ENCODE data around the gene SEC63. TPM values are rescaled to one million over a fixed set of nuclear protein-coding genes. Genes with fewer than 3 reads are reported as not detected.
"Not testable (repeated sequence)": the region's sequence is repeated elsewhere in the genome, so short reads cannot be mapped to it uniquely, and the experiment has no call there.

The SEC63 gene
- polyA plus RNA-seq, 1 donor = 67.0 TPM

DNA sequence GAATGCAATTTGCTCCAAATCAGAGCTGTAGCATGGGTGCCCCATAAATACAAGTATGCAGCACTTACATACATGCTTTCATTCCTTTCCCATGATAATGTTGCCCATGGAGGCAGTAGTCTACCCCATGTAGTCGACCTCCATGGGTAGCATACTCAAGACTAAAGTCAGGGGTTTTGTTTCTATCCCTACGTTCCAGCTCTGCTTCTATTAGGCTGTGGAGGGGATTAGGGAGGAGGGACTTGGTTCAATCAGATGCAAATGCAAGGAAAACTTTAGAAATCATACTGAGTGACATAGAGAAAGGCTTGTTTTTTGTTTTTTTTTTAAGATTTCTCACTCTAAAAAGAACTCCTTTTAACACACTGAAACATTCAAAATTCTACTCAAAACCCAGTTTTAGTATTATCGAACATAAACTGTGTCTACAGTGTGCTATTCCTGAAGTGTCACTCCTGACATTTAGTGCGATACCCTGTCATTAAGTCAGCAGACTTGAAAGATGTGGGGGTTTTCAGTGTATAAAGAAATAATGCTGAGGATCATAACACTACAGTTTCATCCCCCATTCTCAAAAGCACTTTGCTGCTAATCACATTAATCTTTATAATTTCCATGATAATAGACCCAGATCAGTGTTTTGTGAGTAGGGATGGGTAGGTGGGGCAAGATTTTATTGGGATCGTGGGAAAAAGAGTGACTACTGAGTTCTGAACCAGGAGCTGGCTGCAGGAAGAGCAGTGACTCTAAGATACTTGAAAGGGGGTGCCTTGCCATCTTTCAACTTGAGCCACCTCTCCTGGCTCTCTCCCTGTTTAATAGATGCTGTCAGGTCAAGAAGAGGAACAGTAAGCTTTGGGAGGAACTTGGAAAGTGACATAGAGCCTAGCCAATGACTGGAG is 93.5 kb downstream of the SEC63 start:
- H3K4me3 ChIP-seq (ENCODE audit: low read length) = no peak overlapping the region
- 50% methylated on average over 2 of the region's 5 CpGs for WGBS (ENCODE audit: insufficient coverage, low lambda C conversion rate)
- H3K9me3 ChIP-seq (ENCODE audit: control insufficient read depth, low read depth, low read length) = peaks cover 3% of the 10 kb centered on the region
- H3K36me3 ChIP-seq (ENCODE audit: control insufficient read depth, insufficient read depth, low read length) = peaks cover 3% of the 10 kb centered on the region
- no peaks in the 10 kb centered on the region for H3K4me1 ChIP-seq (ENCODE audit: control insufficient read depth, insufficient read depth, low read length)
- no peak for DNase-seq
- no peaks in the 10 kb centered on the region for H3K27me3 ChIP-seq (ENCODE audit: control insufficient read depth, insufficient read depth, low read length)
- H3K27ac ChIP-seq (ENCODE audit: low read length) = no peak overlapping the region

DNA sequence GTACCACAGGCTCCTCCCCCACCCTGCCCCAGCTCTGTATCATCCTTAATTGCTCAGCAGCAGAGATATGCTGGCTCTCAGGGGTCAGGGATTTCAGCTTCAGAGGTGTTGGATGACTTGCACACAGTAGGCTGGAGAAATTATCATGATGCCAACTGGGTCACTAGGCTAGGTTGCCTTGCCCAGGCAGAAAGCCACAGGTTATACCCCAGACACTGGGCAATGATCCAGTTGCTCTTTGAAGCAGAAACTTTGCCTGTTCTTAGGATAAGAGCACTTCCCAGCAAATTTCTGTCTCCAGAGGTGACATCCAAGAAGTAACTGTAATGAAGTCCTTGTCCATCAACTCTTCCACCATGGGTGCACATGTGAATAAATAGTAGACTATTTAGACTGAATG is 95.6 kb downstream of the SEC63 start:
- Histone ChIP-seq H3K27ac (ENCODE audit: low read length) (no peak overlapping the region), H3K9me3 (ENCODE audit: control insufficient read depth, low read depth, low read length) (peaks cover 3% of the 10 kb centered on the region), H3K4me1 (ENCODE audit: control insufficient read depth, insufficient read depth, low read length) (no peaks in the 10 kb centered on the region), H3K4me3 (ENCODE audit: low read length) (no peak overlapping the region), H3K36me3 (ENCODE audit: control insufficient read depth, insufficient read depth, low read length) (no peaks in the 10 kb centered on the region), H3K27me3 (ENCODE audit: control insufficient read depth, insufficient read depth, low read length) (no peaks in the 10 kb centered on the region)
- DNase-seq = no peak

DNA sequence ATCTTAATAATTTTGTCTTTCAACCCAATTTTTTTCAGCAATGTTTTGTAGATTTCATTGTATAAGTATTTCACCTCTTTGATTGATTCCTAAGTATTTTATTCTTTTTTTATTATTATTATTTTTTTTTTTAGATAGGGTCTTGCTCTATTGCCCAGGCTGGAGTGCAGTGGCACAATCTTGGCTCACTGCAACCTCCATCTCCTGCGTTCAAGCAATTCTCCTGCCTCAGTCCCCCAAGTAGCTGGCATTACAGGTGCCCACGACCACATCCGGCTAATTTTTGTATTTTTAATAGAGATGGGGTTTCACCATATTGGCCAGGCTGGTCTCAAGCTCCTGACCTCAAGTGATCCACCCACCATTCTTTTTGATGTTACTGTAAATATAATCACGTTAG is 97.0 kb downstream of the SEC63 start:
- not testable (repeated sequence) for H3K4me3 ChIP-seq (ENCODE audit: low read length); H3K4me1 ChIP-seq (ENCODE audit: control insufficient read depth, insufficient read depth, low read length); DNase-seq; H3K27me3 ChIP-seq (ENCODE audit: control insufficient read depth, insufficient read depth, low read length); H3K27ac ChIP-seq (ENCODE audit: low read length); H3K9me3 ChIP-seq (ENCODE audit: control insufficient read depth, low read depth, low read length); H3K36me3 ChIP-seq (ENCODE audit: control insufficient read depth, insufficient read depth, low read length)
- WGBS (ENCODE audit: insufficient coverage, low lambda C conversion rate) = no CpG with 5 or more reads among the region's 4 CpGs

DNA sequence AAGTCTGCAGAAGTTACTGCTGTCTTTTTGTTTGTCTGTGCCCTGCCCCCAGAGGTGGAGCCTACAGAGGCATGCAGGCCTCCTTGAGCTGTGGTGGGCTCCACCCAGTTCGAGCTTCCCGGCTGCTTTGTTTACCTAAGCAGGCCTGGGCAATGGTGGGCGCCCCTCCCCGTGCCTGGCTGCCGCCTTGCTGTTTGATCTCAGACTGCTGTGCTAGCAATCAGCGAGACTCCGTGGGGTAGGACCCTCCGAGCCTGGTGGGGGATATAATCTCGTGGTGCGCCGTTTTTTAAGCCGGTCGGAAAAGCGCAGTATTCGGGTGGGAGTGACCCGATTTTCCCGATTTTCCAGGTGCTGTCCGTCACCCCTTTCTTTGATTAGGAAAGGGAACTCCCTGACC is 97.9 kb downstream of the SEC63 start:
- H3K4me1 ChIP-seq (ENCODE audit: control insufficient read depth, insufficient read depth, low read length); H3K4me3 ChIP-seq (ENCODE audit: low read length); H3K27me3 ChIP-seq (ENCODE audit: control insufficient read depth, insufficient read depth, low read length); H3K9me3 ChIP-seq (ENCODE audit: control insufficient read depth, low read depth, low read length); H3K36me3 ChIP-seq (ENCODE audit: control insufficient read depth, insufficient read depth, low read length); DNase-seq; H3K27ac ChIP-seq (ENCODE audit: low read length): not testable (repeated sequence)
- no CpG with 5 or more reads among the region's 18 CpGs for WGBS (ENCODE audit: insufficient coverage, low lambda C conversion rate)

DNA sequence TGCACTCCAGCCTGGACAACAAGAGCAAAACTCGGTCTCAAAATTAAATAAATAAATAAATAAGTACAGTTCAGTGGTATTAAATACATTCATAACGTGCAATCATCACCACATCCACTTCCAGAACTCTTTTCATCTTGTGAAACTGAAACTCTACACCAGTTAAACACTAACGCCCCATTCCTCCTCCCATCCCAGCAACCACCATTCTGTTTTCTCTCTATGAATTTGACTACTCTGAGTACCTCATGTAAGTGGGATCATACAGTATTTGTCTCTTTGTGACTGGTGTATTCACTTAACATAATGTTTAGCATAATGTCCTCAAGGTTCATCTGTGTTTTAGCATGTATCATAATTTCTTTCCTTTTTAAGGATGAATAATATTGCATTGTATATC is 104.8 kb downstream of the SEC63 start:
- WGBS (ENCODE audit: insufficient coverage, low lambda C conversion rate) = 100% methylated on average over 1 of the region's 3 CpGs
- no peaks in the 10 kb centered on the region for H3K9me3 ChIP-seq (ENCODE audit: control insufficient read depth, low read depth, low read length)

DNA sequence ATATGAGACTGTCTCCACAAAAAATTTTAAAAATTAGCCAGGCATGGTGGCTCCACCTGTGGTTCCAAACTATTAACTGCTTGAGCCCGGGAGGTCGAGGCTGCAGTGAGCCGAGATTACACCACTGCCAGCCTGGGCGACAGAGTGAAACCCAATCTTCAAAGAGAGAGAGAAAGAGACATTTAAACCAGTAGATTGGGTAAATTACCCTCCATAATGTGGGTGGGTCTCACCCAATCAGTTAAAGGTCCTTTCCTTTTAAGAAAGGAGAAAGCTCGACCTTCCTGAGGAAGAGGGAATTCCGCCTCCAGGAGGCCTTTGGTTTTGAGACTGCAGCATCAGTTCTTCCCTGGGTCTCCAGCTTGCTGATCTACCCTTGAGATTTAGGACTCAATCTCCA is 108.7 kb downstream of the SEC63 start:
- no peaks in the 10 kb centered on the region for H3K9me3 ChIP-seq (ENCODE audit: control insufficient read depth, low read depth, low read length)
- peaks cover 4% of the 10 kb centered on the region for H3K4me1 ChIP-seq (ENCODE audit: control insufficient read depth, insufficient read depth, low read length)
- peaks cover 5% of the 10 kb centered on the region for H3K27me3 ChIP-seq (ENCODE audit: control insufficient read depth, insufficient read depth, low read length)
- DNase-seq = no peak
- no peaks in the 10 kb centered on the region for H3K36me3 ChIP-seq (ENCODE audit: control insufficient read depth, insufficient read depth, low read length)
- no peak overlapping the region for H3K4me3 ChIP-seq (ENCODE audit: low read length)
- H3K27ac ChIP-seq (ENCODE audit: low read length) = no peak overlapping the region
- no CpG with 5 or more reads among the region's 6 CpGs for WGBS (ENCODE audit: insufficient coverage, low lambda C conversion rate)

More for the DNA sequence above, 104.8 kb downstream of the SEC63 start:
- H3K4me1 ChIP-seq (ENCODE audit: control insufficient read depth, insufficient read depth, low read length) = no peaks in the 10 kb centered on the region
- H3K27me3 ChIP-seq (ENCODE audit: control insufficient read depth, insufficient read depth, low read length) = no peaks in the 10 kb centered on the region
- H3K4me3 ChIP-seq (ENCODE audit: low read length) = no peak overlapping the region
- no peak for DNase-seq
- no peak overlapping the region for H3K27ac ChIP-seq (ENCODE audit: low read length)
- no peaks in the 10 kb centered on the region for H3K36me3 ChIP-seq (ENCODE audit: control insufficient read depth, insufficient read depth, low read length)

DNA sequence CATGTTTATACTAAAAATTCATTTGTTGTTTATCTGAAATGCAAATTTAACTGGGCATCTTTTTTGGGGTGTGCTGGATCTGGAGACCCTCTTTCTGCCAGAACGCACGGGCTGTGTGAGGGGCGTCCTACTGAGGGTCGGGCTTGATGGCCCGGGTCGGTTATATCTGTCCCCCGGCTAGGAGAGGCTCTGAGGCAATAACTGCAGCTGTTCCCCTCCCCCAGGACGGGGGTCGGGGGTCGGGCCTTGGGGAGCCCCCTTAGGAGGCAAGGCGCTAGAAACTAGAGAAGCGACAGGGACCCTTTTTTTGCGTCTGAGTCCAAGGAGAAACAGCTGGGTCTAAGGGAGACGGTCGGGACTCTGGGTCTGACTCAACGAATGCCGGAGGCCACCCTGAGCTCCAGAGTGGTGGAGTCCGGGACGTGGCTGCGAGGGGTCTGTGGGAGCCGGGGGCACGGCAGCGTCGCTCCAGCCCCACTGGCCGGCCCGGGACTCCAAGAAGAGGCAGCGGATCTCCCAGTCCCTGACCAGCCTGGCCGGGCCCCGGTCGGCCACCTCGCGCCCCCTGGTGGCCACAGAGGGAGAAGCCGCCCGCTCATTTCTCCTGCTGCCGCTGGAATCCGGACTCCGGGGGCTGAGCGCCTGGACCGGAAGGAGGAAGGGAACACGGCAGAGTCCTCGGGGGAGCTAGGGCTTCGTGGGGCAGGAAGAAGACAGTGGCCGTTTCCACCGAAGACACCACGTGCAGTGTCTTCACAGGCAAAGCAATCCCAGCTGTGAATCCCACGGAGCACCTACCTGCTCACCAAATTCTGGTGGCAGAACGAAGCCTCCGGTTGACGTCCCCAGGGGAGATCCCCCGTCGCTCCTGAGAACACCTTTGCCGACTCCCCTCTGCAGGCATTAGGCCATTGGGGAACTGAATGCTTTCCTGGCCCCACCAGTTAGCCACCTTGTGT is 109.9 kb downstream of the SEC63 start:
- DNase-seq = peak; percentile 81 to 88
- Histone ChIP-seq H3K9me3 (ENCODE audit: control insufficient read depth, low read depth, low read length) (no peaks in the 10 kb centered on the region), H3K4me3 (ENCODE audit: low read length) (peak overlapping the region; percentile 38), H3K36me3 (ENCODE audit: control insufficient read depth, insufficient read depth, low read length) (no peaks in the 10 kb centered on the region), H3K27me3 (ENCODE audit: control insufficient read depth, insufficient read depth, low read length) (peaks cover 5% of the 10 kb centered on the region), H3K4me1 (ENCODE audit: control insufficient read depth, insufficient read depth, low read length) (peaks cover 4% of the 10 kb centered on the region), H3K27ac (ENCODE audit: low read length) (no peak overlapping the region)
- no CpG with 5 or more reads among the region's 52 CpGs for WGBS (ENCODE audit: insufficient coverage, low lambda C conversion rate)

DNA sequence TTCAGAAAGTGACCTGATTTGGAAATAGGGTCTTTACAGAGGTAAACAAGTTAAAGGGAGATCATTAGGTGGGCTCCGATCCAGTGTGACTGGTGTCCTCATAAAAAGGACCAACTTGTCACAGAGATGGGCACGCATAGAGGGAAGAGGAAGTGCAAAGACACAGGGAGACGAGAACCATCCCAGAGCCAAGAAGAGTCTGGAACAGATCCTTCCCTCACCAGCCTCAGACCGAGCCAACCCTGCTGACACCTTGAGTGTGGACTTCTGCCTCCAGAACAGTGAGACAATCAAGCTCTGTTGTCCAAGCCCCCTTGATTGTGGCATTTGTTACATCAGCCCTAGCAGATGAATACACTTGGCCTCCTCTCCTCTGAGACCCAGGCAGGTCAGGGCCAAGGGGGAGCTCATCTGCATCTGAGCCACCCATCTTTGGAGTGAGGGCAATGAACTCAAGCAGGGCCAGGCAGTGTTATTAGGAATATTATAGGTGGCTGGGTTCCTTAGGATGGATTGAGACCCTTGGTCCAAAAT is 111.7 kb downstream of the SEC63 start:
- no peak overlapping the region for H3K4me3 ChIP-seq (ENCODE audit: low read length)
- WGBS (ENCODE audit: insufficient coverage, low lambda C conversion rate) = no CpG with 5 or more reads among the region's 4 CpGs
- peaks cover 5% of the 10 kb centered on the region for H3K27me3 ChIP-seq (ENCODE audit: control insufficient read depth, insufficient read depth, low read length)
- DNase-seq = no peak
- no peaks in the 10 kb centered on the region for H3K9me3 ChIP-seq (ENCODE audit: control insufficient read depth, low read depth, low read length)
- peaks cover 4% of the 10 kb centered on the region for H3K4me1 ChIP-seq (ENCODE audit: control insufficient read depth, insufficient read depth, low read length)
- no peak overlapping the region for H3K27ac ChIP-seq (ENCODE audit: low read length)
- no peaks in the 10 kb centered on the region for H3K36me3 ChIP-seq (ENCODE audit: control insufficient read depth, insufficient read depth, low read length)

DNA sequence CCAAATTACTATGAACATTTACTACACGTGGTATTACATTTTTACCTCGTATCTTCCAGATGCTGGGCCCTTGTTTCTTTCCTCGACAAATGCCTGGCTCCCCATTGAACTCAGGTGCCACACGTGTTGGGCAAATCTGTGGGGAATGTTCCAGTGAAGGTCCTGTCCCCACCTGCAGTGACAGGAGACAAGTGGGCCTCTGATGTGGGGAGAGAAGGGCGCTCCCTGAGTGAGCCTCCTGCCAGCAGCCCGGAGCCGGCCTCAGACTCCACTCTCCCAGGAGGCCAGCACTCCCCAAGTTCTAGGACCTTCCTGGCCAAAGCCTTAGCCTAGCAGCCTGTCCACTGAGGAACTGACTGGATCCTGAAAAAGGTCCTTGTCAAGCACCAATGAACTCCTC is 112.2 kb downstream of the SEC63 start:
- Histone ChIP-seq H3K4me3 (ENCODE audit: low read length) (no peak overlapping the region), H3K4me1 (ENCODE audit: control insufficient read depth, insufficient read depth, low read length) (peaks cover 4% of the 10 kb centered on the region), H3K27me3 (ENCODE audit: control insufficient read depth, insufficient read depth, low read length) (peaks cover 5% of the 10 kb centered on the region), H3K27ac (ENCODE audit: low read length) (no peak overlapping the region), H3K9me3 (ENCODE audit: control insufficient read depth, low read depth, low read length) (no peaks in the 10 kb centered on the region), H3K36me3 (ENCODE audit: control insufficient read depth, insufficient read depth, low read length) (no peaks in the 10 kb centered on the region)
- WGBS (ENCODE audit: insufficient coverage, low lambda C conversion rate) = 90% methylated on average over 2 of the region's 7 CpGs
- DNase-seq = no peak

DNA sequence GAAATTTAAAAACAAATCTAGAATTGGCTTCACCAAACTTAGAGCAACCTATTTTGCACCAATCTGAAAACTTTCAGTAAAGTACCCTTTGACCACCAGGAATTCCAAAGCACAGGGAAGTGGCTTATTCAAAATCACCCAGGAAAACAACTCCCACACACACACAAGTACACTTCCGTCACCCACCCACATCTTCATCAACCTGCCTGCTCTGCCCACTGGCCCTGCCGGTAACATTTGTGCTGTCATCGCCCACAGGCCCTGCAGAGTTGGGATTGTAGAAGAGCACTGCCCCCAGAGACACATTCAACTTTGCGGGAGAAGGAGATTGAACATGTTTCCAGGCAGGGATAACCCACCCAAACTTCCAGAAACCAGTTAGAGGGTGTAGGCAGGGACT is 114.6 kb downstream of the SEC63 start:
- no peak for DNase-seq
- WGBS (ENCODE audit: insufficient coverage, low lambda C conversion rate) = no CpG with 5 or more reads among the region's 4 CpGs
- Histone ChIP-seq H3K27me3 (ENCODE audit: control insufficient read depth, insufficient read depth, low read length) (peaks cover 5% of the 10 kb centered on the region), H3K9me3 (ENCODE audit: control insufficient read depth, low read depth, low read length) (no peaks in the 10 kb centered on the region), H3K36me3 (ENCODE audit: control insufficient read depth, insufficient read depth, low read length) (no peaks in the 10 kb centered on the region), H3K4me1 (ENCODE audit: control insufficient read depth, insufficient read depth, low read length) (peaks cover 4% of the 10 kb centered on the region), H3K27ac (ENCODE audit: low read length) (no peak overlapping the region), H3K4me3 (ENCODE audit: low read length) (no peak overlapping the region)

Data from large intestine (tissue), 3 donors.